HL-60 (cell line): Measurements from ENCODE around the gene CARD6.

Experiments used
- DNase-seq, 2 experiments: peaks; one replicate each; pipeline ENCODE4 v3.0.0-alpha.2; 2010 to 2020; ENCODE audit warnings: low read depth in 1 of 2, low spot score in 1 of 2
- H3K27ac ChIP-seq: fragments of 250-450 bp; sonication (Bioruptor Pico); replicated peaks from 2 replicates; pipeline ENCODE4 v1.5.1; 2020; ENCODE audit warnings: mild to moderate bottlenecking, moderate library complexity
- H3K27me3 ChIP-seq: fragments of 250-450 bp; sonication (Bioruptor Pico); 2 replicates; pipeline ENCODE4 v1.5.1; 2021; ENCODE audit warnings: mild to moderate bottlenecking, moderate library complexity; ENCODE audit not compliant: insufficient read depth, poor library complexity, severe bottlenecking
- H3K4me3 ChIP-seq: replicated peaks from 2 replicates; pipeline ENCODE4 v1.5.1; 2011; ENCODE audit warnings: mild to moderate bottlenecking, control low read depth, low read length; ENCODE audit not compliant: insufficient read depth
- CTCF ChIP-seq: IDR thresholded peaks from one replicate; pipeline ENCODE4 v1.5.1; 2011; ENCODE audit warnings: low read length, control low read depth, inconsistent platforms; ENCODE audit not compliant: insufficient read depth
- GABPA ChIP-seq: IDR thresholded peaks from 2 replicates; pipeline ENCODE4 v1.6.1; 2012; ENCODE audit warnings: low read depth
- POLR2AphosphoS5 ChIP-seq: IDR thresholded peaks from 2 replicates; pipeline ENCODE4 v1.6.1; 2012; ENCODE audit warnings: low read depth
- SPI1 ChIP-seq: IDR thresholded peaks from 2 replicates; pipeline ENCODE4 v1.6.1; 2012; ENCODE audit warnings: low read depth, mild to moderate bottlenecking, borderline replicate concordance
- TF ChIP-seq, protein P1 (sequence below): IDR thresholded peaks from 2 replicates; pipeline ENCODE4 v1.6.1; 2012; ENCODE audit warnings: low read depth; ENCODE audit not compliant: insufficient replicate concordance

The CARD6 gene

DNA sequence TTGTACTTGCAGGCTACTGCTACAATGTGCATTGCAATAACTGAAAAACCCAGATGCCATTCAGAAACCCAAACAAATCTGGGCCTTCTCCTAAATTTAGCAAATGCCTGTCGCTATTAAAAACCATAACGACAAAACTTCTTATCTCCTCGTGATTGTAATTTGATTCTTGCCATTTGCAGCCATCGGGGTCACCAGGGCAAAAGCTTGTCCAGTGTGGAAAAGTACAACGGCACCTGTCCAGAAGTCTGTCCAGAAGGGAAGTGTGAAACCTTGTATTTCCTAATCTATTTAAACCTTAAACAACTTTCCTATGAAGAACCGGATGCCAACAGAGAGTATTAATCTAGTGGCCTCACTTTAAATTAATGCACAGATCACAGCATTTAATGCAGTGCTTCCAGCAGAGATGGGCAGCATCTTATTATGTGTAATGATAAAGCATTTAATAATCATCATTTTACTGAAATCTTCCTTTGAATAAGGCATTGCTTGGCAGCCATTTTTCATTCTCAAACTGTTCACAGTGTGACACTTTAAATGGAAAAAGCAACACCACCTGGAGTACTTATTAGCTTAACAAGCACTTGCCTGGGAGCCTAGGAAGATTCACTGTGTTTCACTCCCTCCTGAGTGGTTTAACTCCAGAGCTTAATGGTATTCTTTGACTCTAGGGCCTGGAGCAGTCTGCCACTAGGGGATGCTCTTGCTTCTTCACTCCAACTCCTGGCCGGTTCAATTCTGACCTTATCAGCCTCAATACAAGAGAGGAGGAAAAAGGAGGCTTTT is 63.2 kb downstream of the CARD6 start:
- DNase-seq = peak in 1 of 2 experiments; percentile 56
- H3K27ac ChIP-seq = no peak overlapping the region
- peaks cover 7% of the 10 kb centered on the region for H3K27me3 ChIP-seq
- no peak overlapping the region for H3K4me3 ChIP-seq
- TF ChIP-seq CTCF = peak; percentile 100
- TF ChIP-seq GABPA = no peak

GRCh38 chr5:40904994-40905306 is 63.8 kb downstream of the CARD6 start:
- TF ChIP-seq SPI1 (no peak), POLR2AphosphoS5 (no peak), CTCF (no peak), GABPA (no peak)
- TF ChIP-seq, protein P1, sequence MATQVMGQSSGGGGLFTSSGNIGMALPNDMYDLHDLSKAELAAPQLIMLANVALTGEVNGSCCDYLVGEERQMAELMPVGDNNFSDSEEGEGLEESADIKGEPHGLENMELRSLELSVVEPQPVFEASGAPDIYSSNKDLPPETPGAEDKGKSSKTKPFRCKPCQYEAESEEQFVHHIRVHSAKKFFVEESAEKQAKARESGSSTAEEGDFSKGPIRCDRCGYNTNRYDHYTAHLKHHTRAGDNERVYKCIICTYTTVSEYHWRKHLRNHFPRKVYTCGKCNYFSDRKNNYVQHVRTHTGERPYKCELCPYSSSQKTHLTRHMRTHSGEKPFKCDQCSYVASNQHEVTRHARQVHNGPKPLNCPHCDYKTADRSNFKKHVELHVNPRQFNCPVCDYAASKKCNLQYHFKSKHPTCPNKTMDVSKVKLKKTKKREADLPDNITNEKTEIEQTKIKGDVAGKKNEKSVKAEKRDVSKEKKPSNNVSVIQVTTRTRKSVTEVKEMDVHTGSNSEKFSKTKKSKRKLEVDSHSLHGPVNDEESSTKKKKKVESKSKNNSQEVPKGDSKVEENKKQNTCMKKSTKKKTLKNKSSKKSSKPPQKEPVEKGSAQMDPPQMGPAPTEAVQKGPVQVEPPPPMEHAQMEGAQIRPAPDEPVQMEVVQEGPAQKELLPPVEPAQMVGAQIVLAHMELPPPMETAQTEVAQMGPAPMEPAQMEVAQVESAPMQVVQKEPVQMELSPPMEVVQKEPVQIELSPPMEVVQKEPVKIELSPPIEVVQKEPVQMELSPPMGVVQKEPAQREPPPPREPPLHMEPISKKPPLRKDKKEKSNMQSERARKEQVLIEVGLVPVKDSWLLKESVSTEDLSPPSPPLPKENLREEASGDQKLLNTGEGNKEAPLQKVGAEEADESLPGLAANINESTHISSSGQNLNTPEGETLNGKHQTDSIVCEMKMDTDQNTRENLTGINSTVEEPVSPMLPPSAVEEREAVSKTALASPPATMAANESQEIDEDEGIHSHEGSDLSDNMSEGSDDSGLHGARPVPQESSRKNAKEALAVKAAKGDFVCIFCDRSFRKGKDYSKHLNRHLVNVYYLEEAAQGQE = no peak
- no peak overlapping the region for H3K27ac ChIP-seq

DNA sequence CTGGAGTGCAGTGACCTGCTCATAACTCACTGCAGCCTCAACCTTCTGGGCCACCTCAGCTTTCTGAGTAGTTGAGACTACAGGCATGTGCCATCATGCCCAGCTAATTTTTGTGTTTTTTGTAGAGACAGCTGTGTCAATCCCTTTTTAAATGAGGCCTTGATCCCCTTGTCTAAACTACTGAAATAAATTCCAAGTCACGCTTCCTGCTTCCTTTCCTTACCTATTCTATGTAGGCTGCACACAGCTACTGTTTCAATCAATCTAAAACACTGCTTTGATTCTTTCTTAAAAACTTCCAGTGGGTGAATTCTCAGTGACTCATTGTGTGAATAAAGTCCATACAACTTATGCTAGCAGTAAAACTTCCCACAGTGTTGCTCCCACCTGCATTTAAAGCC is 65.2 kb downstream of the CARD6 start:
- DNase-seq = no peak
- no peak overlapping the region for H3K27ac ChIP-seq
- peaks cover 7% of the 10 kb centered on the region for H3K27me3 ChIP-seq
- no peak overlapping the region for H3K4me3 ChIP-seq
- TF ChIP-seq, protein P1 = no peak
- TF ChIP-seq CTCF = no peak

More at GRCh38 chr5:40904994-40905306, 63.8 kb downstream of the CARD6 start:
- no peak for DNase-seq
- Histone ChIP-seq H3K27me3 (peaks cover 7% of the 10 kb centered on the region), H3K4me3 (no peak overlapping the region)

DNA sequence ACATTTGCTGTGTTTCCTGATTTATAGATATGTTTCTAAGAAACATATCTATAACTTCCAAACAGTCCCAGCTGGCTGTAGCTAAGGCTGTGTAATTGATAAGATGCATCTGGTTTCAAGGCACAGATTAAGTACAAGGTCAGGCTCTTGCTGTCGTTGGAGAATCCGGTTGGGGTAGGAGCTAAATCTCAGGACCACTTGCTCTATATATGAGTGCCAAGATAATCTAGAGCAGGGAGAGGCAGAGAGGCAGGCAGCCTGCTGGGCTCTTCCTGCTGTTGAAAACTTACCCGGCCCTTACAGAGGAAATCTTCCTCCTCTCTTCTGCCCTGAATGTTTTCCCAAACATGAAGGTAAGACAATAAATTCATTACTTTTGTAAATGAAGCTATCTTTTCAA is 68.1 kb downstream of the CARD6 start, which contains the start of gene C7:
Gene C7 (plus strand): TSS at position 234 of the 400 bp plus-strand sequence. CDS start 114 bp downstream, at position 348.
- no peak for DNase-seq
- H3K27ac ChIP-seq = no peak within 1 kb of the TSS
- peaks cover 7% of the 10 kb centered on the region for H3K27me3 ChIP-seq
- H3K4me3 ChIP-seq = no peak within 1 kb of the TSS
- no peak for TF ChIP-seq SPI1
